SH-SY5Y (cell line): ENCODE data around the gene MAMDC2.

Experiments used
- GATA2 ChIP-seq: IDR thresholded peaks from 2 replicates; pipeline ENCODE4 v1.6.1; 2011; ENCODE audit warnings: mild to moderate bottlenecking, low read depth, low read length
- GATA3 ChIP-seq: IDR thresholded peaks from 2 replicates; pipeline ENCODE4 v1.6.1; 2011; ENCODE audit warnings: low read depth, mild to moderate bottlenecking, low read length, moderate library complexity

Gene MAMDC2

DNA sequence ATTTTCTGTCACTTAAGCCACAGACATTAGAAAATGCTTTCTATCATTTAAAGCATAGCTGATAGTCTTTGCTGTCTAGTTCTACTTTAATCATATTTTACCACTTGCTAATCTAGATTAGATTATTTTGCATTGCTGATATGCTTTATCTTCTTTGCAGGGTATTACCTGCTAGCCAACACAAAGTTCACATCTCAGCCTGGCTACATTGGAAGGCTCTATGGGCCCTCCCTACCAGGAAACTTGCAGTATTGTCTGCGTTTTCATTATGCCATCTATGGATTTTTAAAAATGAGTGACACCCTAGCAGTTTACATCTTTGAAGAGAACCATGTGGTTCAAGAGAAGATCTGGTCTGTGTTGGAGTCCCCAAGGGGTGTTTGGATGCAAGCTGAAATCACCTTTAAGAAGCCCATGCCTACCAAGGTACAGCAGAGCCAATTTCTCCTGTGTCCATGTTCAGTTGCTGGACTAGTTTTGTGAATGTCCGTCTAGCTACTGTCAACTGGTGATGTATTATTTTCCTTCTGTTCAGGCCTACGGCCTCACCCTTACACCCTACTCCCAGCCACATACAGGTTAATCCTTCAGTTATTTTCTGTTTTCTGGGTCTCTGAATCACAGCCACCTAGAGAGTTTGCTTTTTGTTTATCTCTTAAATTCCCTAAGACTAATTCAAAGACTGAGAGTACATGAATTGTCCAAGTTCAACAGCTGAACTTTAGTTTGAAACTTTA lies 99.9 kb downstream of the MAMDC2 start:
- TF ChIP-seq GATA2 (no peak), GATA3 (no peak)

DNA sequence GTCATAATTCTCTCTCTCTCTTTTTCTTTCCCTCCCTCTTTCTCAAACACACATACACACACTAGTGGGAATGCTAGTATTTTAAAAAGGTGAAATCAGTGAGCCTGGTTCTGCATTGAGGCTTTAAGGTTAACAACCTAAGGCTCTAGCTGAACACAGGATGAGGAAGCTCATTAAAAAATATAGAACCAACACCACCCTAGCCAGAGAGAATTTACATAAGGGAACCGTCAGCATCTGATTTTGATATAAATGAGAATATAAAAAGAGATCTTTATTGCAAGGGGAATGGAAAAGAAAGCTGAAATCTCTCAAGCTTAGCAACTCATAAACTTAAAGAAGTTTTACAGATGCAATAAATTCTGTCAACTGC lies 100.5 kb downstream of the MAMDC2 start:
- TF ChIP-seq GATA3 (no peak), GATA2 (no peak)

DNA sequence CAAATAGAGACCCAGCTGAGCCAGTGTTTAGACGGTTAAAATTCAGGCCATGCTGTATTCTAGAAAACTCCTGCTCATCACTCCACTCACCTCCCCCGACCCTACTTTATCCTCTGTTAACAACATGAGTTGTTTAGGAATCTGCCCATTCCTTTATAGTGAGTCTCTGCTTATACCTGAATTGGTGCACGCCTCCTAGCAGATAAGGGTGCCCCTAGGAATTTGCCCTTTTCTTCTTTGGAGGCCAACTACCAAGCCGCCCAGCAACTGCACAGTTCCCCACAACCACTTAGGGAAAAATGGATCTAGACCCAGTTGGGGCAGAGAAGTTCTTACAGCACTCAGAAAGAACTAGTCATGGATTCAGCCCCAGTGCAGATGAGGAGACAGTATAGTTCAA lies 102.3 kb downstream of the MAMDC2 start:
- TF ChIP-seq GATA2 (no peak), GATA3 (no peak)

DNA sequence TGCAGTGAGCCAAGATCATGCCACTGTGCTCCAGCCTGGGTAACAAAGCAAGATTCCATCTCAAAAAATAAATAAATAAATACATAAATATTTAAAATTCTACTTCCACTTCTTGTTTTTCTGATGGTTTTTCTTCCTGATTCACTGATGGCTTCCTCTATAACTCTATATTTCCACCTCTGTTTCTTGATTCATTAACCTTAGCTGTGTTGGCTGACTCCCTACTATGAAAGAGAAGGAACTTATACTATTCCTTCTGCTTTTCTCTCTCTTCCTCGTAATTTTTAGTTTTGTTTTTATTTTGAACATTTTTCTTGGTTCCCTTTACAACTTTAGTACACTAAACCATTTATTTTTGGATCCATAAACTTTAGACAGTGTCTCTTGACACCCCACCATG lies 103.5 kb downstream of the MAMDC2 start:
- TF ChIP-seq GATA3, result no peak
- no peak for TF ChIP-seq GATA2

DNA sequence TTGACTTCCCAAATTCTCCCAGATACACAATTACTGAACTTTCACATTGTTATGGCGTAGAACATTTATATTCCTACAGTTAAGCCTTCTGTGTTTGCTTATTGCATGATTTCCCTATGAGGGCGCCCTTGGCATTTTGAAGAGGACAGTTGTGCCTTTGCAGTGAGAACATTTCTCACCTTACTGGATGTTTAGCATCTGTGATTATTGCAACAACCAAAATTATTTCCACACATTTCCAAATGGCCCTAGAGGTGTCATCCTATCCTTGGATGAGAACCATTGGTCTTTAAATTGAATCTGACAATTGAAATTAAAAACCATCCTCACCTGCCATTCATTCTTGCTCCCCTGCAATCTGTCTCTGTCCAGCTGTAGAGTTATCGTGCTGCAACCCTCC lies 104.0 kb downstream of the MAMDC2 start:
- TF ChIP-seq GATA3 (no peak), GATA2 (no peak)

DNA sequence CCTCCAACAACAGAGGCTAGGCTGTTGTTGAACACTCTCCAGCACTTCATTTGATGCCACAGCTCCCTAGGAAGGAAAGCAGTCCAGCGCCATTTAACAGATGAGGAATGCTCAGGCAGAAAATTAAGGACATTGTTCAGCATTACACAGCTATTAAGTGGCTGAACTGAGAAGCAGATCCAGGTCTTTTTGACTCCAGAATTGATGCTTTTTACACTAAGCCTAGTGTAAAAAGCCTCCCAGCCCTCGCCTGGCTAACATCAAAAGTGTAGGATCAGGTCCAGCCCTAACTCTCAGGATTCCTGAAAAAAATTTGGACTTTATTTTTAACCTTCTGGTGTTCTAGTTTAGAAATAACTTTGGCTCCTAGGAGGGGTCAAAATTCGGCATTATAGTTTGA lies 108.7 kb downstream of the MAMDC2 start:
- TF ChIP-seq GATA2, result no peak

DNA sequence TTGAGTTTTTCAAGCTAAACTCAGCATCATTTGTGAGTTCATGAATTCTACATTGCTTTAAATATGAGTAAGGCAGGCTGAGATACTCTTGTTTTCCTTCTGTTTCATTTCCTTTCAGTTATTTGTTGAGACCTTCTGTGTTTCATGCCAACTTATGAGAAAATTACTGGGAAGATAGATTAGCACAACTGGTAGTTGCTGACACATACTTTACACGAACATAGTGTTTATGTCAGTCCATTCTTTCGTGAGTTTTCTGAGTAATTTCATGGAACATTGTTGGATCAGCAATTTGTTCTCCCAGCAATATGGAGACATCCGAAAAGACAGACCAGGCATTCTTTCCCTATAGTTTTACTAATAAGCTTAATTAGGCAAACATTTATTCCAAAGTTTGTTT lies 113.1 kb downstream of the MAMDC2 start:
- TF ChIP-seq GATA3 (no peak), GATA2 (no peak)

DNA sequence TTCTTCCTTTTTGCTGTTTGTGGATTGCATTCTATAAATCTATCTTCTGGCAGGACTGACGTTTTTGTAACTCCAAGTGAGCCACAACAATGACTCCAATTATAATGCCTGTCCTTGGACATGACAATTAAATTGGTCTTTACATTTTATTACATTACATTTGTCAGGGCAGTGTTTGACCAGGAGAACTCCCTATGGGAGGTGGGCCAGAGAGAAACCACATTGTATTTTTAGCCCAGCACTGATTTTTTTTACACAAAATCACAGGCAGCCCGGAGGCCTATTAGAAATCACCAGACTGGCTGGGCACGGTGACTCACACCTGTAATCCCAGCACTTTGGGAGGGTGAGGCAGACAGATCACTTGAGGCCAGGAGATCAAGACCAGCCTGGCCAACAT lies 116.0 kb downstream of the MAMDC2 start:
- TF ChIP-seq GATA3 (no peak), GATA2 (no peak)

DNA sequence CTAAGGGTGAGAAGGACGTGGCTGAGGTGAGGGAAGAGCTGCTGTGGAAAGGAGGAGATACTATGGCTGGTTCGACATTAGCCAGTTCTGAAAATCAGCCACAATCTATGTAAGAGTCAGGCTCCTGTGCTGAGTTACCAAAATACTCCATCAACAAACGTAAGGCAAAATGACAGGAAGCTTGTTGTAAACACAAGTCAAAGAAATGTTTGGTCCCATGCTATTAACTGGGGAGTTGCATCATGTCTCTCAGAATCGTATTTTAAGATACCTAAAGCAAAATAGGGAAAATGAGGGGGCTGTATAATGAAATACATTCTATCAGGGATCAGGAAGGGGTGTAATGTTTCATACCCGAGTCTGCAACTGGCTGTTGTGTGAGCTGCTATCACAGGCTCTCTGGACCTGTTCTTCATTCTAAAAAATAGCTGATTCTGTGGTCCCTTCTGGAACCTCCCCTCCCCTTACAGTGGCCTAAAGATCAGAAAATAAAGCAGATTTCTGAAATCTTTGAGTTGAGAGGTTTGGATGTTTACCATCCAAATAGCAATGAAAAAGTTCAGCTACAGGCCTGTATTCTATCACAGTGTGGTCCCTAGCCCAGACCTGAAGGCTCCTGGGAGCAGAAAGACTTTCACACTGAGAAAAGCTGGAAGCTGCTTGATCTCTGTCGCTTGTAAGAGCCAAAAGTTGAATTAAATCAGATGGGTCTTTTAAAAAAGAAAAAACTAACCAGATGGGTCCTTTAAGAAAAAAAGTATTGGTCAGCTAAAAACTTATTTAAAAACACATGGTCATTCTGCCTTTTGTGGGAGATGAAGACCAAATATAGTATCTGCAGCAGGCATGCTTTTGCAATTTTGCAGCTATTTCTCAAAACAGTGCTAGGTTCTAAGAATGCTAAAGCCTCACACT lies 117.3 kb downstream of the MAMDC2 start:
- no peak for TF ChIP-seq GATA3
- TF ChIP-seq GATA2, result no peak

DNA sequence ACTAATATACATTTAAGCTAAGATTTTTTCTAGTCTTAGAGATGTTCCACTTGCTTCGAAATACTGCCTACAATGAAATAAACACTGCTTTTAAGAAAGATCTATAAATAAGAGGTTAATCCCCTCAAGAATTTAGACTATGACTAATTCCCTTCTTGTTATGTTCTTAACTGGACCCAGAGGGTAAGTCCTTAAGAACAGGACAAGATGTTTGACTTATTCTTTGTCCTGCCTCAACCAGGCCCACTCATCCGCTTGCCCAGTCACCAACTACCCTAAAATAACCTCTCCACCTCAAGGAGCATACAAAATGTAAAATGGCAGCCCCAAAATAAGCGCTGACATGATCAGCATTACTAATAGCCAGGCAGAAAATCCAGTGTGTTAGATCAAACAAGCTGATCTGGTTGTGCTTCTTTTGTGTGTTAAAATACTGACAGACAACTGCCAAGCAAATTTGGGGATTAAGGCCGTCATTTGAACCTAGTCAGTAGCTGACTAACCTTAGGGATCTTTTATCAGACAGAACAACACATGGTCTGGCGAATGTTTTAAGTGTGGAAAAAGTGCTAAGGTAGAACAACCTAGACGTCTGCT lies 121.5 kb downstream of the MAMDC2 start:
- no peak for TF ChIP-seq GATA3
- no peak for TF ChIP-seq GATA2

DNA sequence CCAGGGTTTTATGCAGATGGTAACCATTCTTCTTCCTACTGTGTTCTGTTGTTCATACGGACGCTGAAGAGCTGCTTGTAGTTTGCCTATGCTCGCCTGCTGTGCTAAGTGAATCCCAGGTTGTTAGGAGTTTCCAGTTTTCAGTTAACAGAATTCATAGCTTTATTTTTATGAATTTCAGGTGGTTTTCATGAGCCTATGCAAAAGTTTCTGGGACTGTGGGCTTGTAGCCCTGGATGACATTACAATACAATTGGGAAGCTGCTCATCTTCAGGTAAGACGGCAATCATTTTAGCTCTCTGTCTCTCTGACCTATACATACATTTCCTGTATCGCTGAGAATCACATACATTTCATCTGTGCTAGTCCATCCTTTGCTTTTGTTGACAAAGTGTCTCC lies 124.9 kb downstream of the MAMDC2 start:
- no peak for TF ChIP-seq GATA3
- no peak for TF ChIP-seq GATA2

DNA sequence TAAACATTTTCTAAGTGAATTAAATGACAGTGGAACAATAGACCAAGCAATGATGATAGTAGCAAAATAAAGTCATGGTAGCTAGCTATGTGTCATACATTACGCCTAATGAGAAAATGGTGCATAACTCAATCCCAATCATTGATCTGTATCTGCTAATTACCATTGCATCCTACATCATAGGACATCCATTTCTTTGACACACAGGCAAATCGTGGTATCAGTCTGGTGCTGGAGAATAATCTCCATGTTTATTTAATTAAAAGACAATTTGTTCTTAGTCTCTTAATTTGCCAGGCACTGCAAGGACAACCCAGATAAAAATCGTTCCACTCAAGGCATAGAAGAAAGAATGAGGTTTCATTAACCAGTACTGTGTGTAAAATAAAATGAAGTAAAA lies 125.6 kb downstream of the MAMDC2 start:
- TF ChIP-seq GATA2, result peak; percentile 37; the same call in 1 of the 2 replicates
- peak; percentile 66; the same call in 1 of the 2 replicates for TF ChIP-seq GATA3

DNA sequence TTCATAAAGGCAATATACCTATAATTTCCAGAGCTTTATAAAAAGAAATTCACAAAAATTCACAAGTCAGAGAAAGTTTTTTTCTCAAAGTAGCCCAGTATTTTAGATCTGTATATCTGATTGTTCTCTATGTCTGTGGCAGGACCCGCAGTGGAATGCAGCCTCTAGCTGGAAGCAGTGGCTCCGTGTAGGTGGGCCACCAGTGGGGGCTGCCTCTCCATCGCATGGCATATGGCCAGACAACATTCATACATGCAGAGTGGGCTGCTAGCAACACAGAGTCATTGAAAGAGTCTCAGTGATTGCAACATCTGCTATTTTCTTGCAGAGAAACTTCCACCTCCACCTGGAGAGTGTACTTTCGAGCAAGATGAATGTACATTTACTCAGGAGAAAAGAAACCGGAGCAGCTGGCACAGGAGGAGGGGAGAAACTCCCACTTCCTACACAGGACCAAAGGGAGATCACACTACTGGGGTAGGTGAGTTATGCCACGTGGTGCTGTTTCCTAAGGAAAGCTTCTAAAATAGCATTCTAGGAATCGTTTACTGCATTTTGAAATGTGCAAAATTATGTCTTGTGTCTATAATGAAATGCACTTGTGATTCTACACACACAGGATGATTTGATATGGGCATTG lies 126.6 kb downstream of the MAMDC2 start:
- no peak for TF ChIP-seq GATA3
- TF ChIP-seq GATA2, result no peak

DNA sequence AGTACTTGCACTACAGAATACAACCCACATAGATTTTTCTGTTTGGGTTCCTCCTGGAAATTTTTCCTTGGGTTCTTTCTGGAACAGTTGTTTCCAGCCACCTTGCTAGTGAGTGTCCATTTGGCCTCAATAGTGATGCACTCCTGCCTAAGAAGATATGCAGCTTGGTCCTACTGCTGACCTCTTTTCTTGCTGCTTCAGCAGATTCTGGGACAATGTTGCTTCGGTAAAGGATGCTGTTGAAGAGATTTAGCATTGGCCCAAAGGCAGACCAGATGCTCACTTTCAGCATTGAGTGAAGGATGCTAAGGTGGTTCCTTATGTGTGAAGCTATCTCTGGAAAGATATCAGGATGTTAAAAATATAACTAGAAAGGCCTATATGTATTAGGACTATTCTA lies 128.9 kb downstream of the MAMDC2 start:
- no peak for TF ChIP-seq GATA3
- TF ChIP-seq GATA2, result no peak
